VCaP (cell line): Measurements from ENCODE around the gene TFPI.

Source experiments
- H3K27ac ChIP-seq: fragments of 450-650 bp; 2 replicates; pipeline ENCODE4 v1.5.1; 2017
- CTCF ChIP-seq: fragments of 450-650 bp; conservative IDR thresholded peaks from 2 replicates; pipeline ENCODE4 v1.5.1; 2017; ENCODE audit warnings: mild to moderate bottlenecking, moderate library complexity

TFPI gene

DNA sequence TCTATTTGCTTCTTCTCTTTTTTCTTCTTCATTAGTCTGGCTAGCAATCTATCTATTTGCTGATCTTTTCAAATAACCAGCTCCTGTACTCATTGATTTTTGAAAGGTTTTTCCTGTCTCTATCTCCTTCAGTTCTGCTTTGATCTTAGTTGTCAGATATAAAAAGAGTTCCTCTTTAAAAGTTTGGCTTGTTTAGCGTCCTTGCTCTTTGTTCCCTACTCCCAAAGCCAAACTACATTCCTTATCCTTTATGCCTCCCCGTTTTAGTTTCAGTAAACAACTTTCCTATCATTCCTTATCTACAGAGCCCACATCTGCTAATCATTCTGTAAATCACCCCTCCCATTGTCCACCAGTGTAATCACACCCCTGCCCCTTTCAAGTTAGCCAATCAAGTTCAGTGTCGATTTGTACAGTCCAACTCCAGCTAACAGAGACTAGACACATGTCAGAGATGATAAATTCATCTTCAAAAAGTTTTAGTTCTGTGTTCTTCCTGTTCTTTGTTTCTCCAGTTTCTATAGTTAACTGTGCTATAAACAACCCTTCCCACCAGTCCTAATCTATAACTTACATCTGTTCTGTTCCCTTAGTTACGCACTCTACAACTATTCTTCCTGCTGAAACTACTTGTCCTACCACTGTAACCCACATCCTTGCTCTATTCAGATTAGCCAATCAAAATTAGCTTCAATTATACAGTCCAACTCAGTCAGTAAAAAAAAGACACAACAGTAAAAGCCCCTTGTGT, 44.4 kb downstream of the TFPI start:
- H3K27ac ChIP-seq: no peak overlapping the region
- no peak for TF ChIP-seq CTCF

DNA sequence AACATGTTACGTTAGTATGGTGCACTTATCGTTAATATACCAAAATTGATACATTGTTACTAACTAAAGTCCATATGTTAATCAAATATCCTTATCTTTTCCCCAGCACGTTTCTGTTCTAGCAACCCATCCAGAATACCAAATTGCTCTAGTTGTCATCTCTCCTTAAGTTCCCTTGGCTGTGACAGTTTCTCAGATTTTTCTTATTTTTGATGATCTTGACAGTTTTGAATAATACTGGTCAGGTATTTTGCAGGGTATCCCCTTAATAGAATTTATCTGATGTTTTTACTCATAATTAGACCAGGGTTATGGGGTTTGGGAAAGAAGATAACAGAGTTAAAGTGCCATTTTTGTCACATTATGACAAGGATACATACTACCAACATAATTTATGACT, 47.8 kb downstream of the TFPI start:
- no peak for TF ChIP-seq CTCF
- no peak overlapping the region for H3K27ac ChIP-seq

DNA sequence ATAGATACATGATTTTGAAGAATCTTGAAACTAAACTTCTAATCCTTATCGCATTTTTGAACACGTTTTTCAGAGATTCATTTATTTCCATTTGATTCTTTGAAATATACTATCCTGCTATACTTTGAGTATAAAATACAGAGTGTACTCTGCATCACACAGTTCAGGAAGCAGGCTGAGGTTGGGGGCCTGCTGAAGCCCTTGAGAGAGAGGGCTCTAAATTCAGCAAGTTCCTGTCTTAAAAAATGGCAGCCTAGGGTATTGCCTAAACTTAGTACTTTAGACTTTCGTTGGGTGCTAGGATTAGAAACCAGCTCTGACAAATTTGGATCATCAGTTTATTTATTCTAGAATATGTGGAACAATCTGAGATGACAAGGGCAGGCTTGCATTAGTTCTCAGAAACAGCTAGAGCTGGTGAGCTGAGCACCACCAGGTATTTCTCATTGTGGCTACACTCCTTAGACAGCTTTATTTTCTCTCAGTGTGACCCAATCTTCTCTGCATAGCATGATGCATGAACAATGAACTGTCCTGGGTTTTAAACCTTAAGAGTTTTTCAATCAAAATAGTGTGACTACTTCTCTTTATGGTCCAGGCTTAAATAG, 49.1 kb downstream of the TFPI start:
- no peak for TF ChIP-seq CTCF
- peak overlapping the region; percentile 63 for H3K27ac ChIP-seq

- no peak for TF ChIP-seq CTCF
- peak overlapping the region; percentile 63 for H3K27ac ChIP-seq
Observed at GRCh38 chr2:187504312-187504921, 49.8 kb downstream of the TFPI start.

DNA sequence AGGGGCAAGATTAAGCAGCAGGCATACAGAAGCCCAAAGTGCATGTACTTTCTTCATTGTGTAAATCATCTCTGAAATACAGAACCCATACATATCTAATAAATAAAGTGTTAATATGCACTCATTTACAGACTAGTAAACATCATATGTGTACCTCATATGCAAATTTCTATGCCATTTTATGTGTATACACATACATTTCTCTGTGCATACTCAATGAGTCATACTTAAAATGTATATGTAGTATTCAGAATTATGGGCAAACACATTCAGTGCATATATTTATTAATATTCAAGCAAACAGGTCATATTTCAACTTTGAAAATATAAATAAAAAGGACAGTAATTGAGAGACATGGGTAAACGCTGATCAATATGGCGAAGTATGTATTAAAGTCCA, 50.5 kb downstream of the TFPI start:
- TF ChIP-seq CTCF: no peak
- peak overlapping the region; percentile 63 for H3K27ac ChIP-seq

DNA sequence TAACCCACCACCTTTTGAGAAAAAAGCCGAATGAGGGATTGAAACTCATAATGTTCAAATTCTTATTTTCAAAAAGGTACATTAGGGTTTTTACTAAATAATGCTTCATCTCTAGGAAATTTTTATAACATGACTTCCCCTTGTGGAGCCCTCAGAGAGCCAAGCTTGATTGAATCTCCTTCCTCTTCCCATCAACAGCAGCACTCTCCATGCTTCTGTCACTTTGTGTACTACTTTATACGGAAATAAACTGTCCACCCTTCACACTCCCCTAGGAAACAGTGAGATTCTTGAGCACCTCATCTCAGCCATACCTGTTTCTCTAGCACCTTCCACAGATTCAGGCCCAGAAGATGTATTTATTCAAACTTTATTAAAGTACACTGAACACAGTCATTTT, 51.8 kb downstream of the TFPI start:
- no peak for TF ChIP-seq CTCF
- no peak overlapping the region for H3K27ac ChIP-seq

DNA sequence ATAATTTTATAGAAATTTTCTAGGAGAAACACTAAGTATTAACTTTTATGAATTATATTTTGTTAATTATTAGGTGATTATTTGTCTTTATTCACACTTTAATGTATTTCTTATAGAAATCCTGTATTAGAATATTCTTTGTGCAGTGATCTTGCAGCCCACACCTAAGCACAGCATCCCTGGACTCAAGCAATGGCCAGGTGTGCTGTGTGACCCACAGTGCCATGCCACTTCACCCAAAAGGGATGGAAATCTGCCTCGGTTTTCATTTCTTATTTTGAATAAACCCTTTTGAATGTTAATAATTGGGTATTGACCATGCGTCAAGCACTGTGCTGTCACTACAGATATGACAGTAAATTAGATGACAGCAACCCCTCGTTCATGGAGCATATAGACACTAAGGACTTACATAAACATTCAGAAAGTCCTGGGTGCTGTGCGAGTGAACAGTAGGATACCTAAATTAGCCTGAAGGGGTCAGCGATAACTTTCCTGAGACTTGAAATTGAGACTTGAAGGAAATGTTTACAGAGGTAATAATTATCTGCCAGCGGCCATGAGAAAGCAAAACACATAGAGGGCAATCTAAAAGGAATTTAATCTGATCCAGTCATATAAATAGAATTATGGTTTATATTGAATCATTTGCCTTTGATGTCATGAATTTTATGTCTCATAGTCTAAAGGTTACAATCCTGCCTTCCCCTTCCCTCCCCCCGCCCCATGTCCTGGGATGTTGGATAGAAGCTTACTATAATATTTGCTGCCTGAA, 53.5 kb downstream of the TFPI start:
- H3K27ac ChIP-seq: peak overlapping the region; percentile 56
- TF ChIP-seq CTCF: peak; percentile 56
